ENCODE measurements around the gene ECE1.
"Not testable (repeated sequence)": the region's sequence is repeated elsewhere in the genome, so short reads cannot be mapped to it uniquely, and the experiment has no call there.

The ECE1 gene

DNA sequence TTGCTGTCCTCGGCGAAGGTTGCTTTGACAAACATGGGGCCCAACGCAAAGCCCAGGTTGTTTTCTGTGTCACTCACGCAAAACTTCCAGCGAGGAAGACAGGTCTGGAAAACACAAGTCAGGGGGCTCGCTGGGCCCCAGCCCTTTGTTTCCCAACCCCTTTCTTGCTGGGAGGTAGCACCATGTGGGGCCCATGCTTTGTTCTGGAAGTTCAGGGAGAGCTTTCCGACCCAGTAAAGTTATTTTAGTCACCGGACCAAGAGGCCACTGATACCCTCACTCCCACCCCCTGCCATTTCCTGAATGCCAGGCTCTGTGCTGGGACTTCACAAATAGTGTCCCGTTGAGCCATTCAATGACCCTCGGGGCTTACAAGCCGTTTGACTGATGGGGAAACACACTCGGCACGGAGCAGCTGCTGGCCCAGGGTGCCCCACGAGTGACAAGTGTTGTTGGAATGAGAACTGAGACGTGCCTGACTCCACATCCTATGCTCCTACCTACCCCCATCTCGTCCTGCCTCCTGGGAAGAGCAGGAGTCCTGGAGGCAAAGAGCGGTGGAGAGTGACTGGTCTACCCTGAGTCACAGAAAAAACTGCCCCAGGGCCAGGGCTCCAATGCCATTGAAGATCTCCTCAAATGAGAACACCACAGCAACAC is 52.0 kb downstream of the ECE1 start:
- FAIRE-seq (no peak), DNase-seq (ENCODE audit: extremely low spot score, insufficient read length, low read depth) (no peak)

DNA sequence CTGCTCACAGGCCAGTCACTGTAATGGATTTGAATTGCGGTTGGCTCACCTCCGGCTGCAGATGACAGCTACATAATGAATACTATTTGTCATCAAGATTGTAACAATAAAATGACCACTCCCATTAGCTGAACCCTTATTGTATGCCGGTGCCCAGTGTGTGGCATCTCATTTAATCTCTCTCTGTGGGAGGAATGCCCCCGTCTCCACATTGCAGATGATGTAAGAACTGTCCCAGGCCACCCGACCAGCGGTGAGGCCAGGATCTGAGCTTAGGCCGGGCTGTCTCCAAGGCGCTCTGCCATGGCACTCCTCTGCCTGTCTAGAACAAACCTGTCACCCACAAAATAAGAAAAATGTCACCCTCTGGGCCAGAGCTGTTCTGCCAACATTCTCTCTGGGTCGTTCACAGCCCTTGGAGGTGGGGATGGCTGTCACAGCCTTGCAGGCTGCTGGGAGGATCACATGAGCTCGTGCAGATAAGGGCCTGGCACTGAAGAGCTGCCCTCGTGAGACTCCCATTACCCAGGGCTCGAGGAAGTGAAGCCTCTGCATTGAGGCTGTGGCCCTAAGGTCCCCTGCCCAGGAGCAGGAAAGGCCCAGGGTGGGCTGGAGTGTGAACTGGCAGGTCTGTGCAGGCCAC is 52.7 kb downstream of the ECE1 start:
- FAIRE-seq: no peak
- DNase-seq (ENCODE audit: extremely low spot score, insufficient read length, low read depth): no peak

DNA sequence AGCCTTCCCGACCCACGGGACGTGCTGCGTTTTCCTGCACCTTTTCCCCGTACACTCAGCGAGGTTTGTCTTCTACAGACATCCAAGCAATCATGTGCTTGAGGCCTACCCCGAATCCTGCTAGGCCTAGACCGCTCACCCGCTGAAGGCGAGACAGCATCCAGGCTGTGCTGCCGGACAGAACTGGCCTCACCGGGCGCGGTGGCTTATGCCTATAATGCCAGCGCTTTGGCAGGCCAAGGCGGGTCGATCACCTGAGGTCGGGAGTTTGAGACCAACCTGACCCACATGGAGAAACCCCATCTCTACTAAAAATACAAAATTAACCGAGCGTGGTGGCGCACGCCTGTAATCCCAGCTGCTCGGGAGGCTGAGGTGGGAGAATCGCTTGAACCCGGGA is 54.1 kb downstream of the ECE1 start:
- FAIRE-seq (no peak), DNase-seq (ENCODE audit: extremely low spot score, insufficient read length, low read depth) (no peak)

DNA sequence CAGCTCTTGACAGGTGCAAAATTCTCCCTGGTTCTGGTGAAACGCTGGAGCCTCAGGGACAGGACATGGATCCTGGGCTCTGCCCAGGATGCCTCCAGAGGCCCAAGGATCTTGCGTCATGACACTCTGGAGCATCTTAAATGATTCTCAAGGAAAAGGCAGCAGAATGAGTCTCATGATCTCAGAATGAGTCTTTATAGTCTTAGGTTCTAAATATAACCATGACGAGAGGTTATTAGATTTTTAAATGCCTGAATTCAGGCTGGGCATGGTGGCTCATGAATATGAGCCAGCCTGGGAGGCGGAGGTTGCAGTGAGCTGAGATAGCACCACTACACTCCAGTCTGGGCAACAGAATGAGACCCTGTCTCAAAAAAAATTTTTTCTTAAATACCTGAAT is 55.5 kb downstream of the ECE1 start:
- FAIRE-seq: no peak
- DNase-seq (ENCODE audit: extremely low spot score, insufficient read length, low read depth): no peak

DNA sequence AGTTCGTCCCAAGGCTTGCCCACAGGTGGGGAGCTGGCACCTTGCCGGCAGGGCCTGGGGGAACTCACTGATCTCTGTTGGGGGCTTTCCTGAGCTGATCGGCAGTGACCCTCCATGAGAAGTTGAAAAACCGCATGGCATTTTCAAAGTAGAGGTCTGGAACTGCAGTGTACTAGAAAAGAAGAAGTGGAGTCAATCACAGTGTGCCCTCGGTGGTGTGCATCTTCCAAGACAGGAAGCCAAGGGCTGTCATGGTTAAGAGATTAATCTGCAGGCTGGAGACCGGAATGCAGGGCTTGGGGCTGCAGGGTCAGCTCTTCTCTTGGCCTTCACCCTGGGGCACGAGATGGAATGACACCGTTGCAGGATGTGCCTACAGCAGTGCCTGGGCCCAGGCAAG is 56.8 kb downstream of the ECE1 start:
- FAIRE-seq (no peak), DNase-seq (ENCODE audit: extremely low spot score, insufficient read length, low read depth) (no peak)

DNA sequence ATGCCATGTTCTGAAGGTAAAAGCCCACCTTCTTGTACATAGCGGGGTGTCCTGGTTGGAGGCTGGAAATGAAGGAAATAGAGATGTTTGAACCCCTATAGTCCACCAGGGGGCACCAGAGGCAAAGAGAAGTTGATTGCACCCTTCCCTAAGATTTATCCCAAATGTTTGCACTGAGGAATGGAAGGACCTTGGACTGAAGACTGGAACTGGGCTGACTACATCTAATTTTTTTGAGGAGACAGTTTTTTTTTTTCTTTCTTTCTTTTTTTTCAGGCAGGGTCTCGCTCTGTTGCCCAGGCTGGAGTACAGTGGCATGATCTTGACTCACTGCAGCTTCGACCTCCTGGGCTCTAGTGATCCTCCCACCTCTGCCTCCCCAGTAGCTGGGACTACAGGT is 58.2 kb downstream of the ECE1 start:
- DNase-seq (ENCODE audit: extremely low spot score, insufficient read length, low read depth) (no peak), FAIRE-seq (peak; percentile 70)

DNA sequence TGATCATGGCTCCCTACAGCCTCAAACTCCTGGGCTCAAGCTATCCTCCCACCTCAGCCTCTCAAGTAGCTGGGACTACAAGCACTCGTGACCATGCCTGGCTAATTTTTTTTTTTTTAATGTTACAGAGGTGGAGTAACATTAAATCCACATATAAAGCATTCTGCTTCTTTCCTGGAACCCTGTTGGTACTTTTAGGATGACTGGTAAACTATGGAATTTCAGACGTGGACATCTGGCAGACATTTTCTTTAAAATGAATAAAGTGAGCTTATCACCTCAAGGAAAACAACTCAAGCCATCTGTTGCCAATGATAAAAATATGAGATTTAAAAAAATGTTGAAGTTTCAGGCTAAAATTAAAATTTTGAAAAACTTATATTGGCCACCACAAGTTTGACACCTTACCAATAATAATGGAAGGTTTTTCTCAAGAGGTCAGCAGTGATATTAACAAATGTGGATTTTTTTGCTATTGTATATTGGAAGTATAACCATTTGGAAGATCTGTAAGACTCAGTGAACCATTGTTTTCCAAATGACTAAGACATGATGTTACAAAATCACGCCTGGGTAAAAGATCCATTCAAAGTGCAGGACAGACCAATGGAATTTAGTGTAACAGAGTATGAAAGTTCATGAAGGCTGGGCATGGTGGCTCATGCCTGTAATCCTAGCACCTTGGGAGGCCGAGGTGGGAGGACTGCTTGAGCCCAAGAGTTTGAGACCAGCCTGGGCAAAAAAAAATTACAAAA is 60.8 kb downstream of the ECE1 start:
- DNase-seq (ENCODE audit: extremely low spot score, insufficient read length, low read depth): no peak
- FAIRE-seq: no peak

DNA sequence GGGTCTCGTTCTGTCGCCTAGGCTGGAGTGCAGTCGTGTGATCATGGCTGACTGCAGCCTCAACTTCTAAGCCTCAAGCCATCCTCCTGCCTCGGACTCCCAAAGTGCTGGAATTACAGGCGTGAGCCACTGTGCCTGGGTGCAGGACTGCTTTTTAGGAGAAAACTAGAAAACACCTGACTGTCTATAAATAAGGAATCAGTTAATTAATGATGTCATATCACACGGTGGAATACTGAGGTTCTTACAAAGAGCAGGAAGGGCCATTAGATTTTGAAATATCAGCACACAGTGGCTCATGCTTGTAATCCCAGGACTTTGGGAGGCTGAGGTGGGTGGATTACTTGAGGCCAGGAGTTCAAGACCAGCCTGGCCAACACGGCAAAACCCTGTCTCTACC is 62.0 kb downstream of the ECE1 start:
- not testable (repeated sequence) for FAIRE-seq; DNase-seq (ENCODE audit: extremely low spot score, insufficient read length, low read depth)

DNA sequence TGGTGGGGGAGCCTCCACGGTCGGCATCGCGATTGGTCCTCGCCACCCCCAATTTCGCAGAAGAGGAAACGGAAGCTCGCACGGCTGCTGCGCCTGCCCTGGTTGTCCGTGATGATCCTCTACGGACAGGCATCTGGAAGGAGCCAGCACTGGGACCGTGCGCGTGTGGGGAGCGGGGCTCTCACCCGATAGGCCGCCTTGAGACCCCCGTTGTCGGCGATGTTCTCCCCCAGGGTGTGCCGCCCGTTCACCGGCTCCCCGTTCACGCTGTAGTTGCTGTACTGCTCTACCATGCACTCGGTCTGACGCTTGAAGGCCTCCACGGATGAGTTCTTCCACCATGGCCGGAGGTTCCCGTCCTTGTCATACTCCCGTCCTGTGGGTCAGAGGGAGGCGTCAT is 65.2 kb downstream of the ECE1 start:
- FAIRE-seq: no peak
- no peak for DNase-seq (ENCODE audit: extremely low spot score, insufficient read length, low read depth)

DNA sequence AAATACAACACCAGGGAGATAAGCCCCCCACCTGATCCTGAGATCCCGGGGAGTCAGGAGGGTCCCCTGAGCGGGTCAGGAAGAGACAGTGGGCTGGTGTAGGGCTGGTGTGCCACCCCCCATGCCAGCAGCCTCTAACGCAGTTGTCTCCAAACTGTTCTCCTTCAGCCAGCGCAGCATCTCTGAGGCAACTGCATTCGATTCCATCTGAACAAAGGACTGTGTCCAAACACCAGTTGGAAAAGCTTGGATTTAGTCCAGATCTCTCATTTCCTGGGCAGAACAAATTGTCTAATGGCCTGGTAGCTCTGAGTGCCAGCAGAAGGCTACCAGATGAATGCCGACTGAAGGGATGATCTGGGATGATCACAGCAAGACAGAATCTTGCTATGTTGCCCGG is 69.4 kb downstream of the ECE1 start:
- DNase-seq (ENCODE audit: extremely low spot score, insufficient read length, low read depth) (no peak), FAIRE-seq (no peak)

DNA sequence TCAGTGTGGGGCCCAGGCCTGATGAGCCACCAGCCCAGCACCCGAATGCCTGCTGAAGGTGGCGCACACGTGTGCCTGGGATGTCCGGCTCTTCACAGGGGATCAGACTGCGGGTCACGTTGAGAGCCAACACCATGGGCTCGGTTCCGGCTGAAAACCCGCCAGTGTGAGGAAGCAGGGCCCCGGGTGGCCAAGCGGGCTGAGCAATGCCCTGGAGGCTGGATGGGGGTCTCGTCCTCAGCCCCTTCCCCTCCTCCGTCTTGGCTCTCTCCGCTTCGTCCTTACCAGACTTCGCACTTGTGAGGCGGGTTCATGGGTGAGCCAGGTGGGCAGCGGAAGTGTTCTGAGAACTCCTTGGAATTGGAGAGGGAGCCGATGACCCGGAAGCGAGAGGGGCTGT is 70.6 kb downstream of the ECE1 start:
- no peak for DNase-seq (ENCODE audit: extremely low spot score, insufficient read length, low read depth)
- FAIRE-seq: no peak

DNA sequence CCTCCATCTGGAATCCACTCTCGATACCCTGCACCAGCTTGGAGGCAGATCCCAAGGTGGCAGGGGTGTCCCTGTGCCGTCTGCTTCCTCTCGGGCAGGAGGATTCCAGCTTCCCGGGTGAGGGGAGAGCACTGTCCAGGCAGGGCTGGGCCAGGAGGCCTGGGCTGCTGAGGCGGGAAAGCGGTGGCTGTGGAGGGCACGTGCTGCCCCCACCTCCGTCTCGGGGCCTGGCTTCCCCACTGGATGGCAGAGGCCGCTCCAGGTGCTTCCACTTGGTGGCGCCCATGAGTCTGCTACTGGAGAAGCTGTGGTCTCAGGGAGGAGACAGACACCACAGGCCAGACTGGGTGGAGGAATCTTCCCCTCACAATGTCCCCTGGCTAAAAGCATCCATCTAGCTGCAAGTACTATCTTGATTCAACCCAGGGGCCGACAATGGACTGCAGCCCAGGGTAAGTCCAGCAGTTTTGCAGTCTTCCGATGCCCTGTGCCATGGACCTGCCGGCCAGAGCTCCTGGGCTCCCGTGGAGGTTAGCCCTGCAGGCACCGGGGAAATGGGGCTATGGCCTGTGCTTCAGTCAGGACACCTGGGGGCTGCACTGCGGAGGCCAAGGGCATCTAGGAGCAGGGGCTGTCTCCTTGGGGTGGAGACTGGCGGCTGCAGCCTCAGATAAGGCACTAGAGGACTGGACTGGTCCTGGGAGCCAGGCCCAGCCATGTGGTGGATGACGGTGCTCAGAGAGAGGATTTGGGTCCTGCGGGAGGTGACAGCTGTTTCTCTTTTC is 72.3 kb downstream of the ECE1 start:
- FAIRE-seq (no peak), DNase-seq (ENCODE audit: extremely low spot score, insufficient read length, low read depth) (no peak)

DNA sequence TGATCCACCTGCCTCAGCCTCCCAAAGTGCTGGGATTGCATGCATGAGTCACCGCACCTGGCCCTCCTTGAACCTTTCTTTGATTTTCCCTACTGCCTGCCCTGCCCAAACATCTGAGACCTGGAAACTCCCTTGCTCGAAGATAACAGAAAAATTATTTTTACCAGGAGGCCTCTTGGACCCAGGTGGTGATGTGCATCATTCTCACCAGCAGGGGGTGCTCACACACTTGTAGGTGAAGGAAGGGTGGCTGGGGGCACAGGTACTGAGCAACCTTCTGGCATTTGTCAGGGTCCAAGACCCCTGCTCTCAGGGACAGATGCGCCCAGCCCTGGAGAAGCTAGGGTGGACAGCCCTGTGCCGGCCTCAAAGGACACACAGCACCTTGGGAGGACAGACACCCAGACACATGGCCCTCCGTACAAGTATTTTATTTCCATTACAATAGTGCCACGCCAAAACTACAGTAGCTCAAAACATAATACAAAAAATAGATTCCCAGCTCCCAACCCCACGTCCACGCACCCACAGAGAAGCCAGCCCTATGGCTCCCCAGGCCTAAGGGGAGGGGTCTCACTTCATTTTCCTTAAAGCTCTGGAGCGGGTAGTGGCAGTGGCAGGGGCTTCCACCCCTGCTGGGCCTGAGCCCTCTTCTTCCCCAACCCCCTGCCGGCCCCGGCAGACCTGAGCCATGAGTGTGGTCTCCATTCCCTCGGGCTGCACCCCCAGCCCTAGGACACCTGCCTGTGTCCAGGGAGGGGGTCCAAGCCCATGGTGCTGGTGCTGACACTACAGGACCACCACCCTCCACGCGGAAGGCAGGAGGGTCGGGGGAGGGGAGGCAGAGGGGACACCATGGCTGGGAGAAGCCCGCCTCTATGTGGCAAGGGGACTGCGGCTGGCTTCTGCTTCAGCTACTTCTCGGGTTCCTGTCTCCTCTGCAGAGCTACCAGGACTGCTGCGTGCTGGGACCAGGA is 73.1 kb downstream of the ECE1 start:
- peak; percentile 37 for DNase-seq (ENCODE audit: extremely low spot score, insufficient read length, low read depth)
- peak; percentile 62 for FAIRE-seq

DNA sequence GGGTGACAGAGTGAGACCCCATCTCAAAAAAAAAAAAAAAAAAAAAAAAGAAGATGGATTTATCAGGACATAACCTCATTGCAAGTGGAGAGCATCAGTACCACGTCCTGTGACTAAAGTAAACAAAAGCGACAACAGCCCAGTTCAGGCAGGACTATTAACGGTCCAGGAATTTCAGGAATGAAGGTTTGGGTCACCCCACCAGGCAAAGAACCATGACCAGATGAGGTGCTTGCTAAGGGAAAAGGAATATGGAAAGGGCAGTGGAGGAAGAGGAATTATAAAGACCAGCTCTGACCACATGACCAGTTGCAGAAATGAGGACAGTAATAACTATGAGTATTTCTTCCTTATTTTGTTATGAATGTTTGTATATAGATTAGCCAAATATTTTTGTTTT is 78.1 kb downstream of the ECE1 start:
- no peak for DNase-seq (ENCODE audit: extremely low spot score, insufficient read length, low read depth)
- FAIRE-seq: no peak

DNA sequence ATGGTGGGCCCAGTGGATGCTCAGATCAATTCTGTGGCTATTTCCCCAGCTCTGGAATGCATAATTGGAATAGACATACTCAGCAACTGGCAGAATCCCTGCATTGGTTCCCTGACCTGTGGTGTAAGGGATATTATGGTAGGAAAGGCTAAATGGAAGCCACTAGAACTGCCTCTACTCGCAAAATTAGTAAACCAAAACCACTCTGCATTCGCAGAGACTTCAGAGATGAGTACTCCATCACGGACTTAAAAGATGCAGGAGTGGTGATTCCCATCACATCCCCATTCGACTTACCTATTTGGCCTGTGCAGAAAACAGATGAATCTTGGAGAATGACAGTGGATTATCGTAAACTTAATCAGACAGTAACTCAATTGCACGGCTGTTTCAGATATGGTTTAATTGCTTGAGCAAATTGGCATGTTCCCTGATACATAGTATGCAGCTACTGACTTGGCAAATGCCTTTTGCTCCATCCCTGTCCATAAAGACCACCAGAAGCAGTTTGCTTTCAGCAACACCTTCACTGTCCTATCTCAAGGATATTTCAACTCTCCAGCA is 82.0 kb downstream of the ECE1 start:
- not testable (repeated sequence) for FAIRE-seq; DNase-seq (ENCODE audit: extremely low spot score, insufficient read length, low read depth)

DNA sequence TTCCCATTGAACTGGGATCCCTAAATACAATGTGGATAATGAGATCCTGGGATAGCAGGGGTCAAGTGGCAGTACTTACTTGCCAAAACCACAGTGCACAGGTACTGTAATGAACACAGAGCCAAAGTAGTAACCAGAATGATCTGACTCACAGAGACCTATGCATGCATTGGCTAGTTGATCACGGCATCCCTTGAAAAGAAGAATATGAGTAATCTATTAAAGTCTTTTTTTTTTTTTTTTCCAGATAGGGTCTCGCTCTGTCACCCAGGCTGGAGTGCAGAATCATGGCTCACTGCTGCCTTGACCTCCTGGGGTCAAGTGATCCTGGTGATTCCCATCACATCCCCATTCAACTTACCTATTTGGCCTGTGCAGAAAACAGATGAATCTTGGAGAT is 84.1 kb downstream of the ECE1 start:
- peak; percentile 54 for FAIRE-seq

DNA sequence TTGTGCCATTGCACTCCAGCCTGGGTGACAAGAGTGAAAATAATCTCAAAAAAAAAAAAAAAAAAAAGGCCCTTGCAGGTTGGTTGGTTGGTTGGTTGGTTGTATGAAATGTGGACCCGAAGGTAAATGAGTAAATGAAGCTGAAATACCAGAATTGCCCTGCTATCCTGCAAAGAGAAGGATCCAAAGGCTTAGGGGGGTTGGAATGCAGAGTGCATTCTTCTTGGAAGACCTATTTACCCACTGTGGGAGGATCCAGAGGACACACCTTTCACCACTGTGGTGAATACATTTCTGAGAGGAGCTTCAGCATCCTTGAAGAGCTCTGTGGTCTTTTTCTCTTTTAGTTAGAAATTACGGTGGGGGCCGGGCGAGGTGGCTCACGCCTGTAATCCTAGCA is 84.8 kb downstream of the ECE1 start:
- FAIRE-seq: no peak

More for the DNA sequence above, 84.1 kb downstream of the ECE1 start:
- no peak for DNase-seq (ENCODE audit: extremely low spot score, insufficient read length, low read depth)

DNA sequence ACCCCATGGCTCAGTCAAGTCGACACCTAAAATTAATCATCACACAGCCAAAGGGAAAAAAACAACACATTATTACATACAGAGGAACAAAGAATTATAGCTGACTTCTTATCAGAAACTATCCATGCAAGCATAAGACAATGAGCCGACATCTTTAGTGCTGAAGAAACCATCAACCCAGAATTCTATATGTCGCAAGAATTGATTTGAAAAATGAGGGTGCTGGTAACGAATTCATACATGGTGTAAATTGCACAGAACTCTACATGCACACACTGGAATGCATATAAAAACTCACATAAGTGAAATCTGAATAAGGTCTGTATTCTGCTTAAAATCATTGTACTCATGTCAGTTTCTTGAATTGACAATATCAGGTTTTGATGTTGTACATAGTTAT is 88.6 kb downstream of the ECE1 start:
- DNase-seq (ENCODE audit: extremely low spot score, insufficient read length, low read depth) (no peak), FAIRE-seq (no peak)

More for the DNA sequence above, 84.8 kb downstream of the ECE1 start:
- no peak for DNase-seq (ENCODE audit: extremely low spot score, insufficient read length, low read depth)

DNA sequence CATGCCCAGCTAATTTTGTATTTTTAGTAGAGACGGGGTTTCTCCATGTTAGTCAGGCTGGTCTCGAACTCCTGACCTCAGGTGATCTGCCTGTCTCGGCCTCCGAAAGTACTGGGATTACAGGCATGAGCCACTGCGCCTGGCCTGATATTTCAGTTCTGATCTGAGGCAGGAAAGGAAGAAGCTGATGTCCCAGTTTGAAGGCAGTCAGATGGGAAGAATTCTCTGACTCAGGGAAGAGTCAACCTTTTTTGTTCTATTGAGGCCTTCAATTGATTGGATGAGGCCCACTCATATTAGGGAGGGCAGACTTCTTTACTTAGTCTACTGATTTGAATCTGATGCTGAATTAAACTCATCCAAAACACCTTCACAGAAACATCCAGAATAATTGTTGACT is 89.0 kb downstream of the ECE1 start:
- FAIRE-seq; DNase-seq (ENCODE audit: extremely low spot score, insufficient read length, low read depth): not testable (repeated sequence)

Data from GM18507 (cell line).